Transverse colon (tissue), 4 donors: ENCODE results near the gene EPB42. TPM values are rescaled to one million over a fixed set of nuclear protein-coding genes. Genes with fewer than 3 reads are reported as not detected.

ENCODE experiments used
- DNase-seq: peaks from one replicate; pipeline ENCODE4 v3.0.0-alpha.2; 2019
- H3K27ac ChIP-seq, 4 donors: fragments of 200-600 bp; sonication (generic); 2 replicates each; pipeline ENCODE4 v1.5.1; 2016 to 2018; ENCODE audit warnings: inconsistent platforms in 4 of 4
- H3K27me3 ChIP-seq: fragments of 200-600 bp; sonication (generic); 2 replicates; pipeline ENCODE4 v1.5.1; 2017; ENCODE audit warnings: inconsistent platforms
- H3K36me3 ChIP-seq, 4 donors: fragments of 200-600 bp; sonication (generic); 2 replicates each; pipeline ENCODE4 v1.5.1; 2017 to 2019; ENCODE audit warnings: inconsistent platforms in 4 of 4
- H3K4me1 ChIP-seq, 4 donors: fragments of 200-600 bp; sonication (generic); 2 replicates each; pipeline ENCODE4 v1.5.1; 2017 to 2020; ENCODE audit warnings: inconsistent platforms in 4 of 4
- H3K4me3 ChIP-seq, 4 donors: fragments of 200-600 bp; sonication (generic); 1 replicate in 1 of 4; 2 replicates in 3 of 4; pipeline versions ENCODE4 v1.5.1 to v1.6.1; 2017 to 2019; ENCODE audit warnings: inconsistent platforms in 4 of 4
- H3K9me3 ChIP-seq, 2 donors: fragments of 200-600 bp; sonication (generic); 2 replicates each; pipeline ENCODE4 v1.5.1; 2017 to 2019; ENCODE audit warnings: inconsistent platforms in 2 of 2
- EP300 ChIP-seq: sonication (generic); formaldehyde crosslinking; IDR thresholded peaks from one replicate; pipeline ENCODE4 v1.6.1; 2017; ENCODE audit warnings: antibody characterized with exemption, low read depth
- POLR2A ChIP-seq: fragments of 450-650 bp; IDR thresholded peaks from one replicate; pipeline ENCODE4 v1.6.1; 2016; ENCODE audit warnings: antibody characterized with exemption, mild to moderate bottlenecking, moderate library complexity
- POLR2AphosphoS5 ChIP-seq, 3 donors: sonication (generic); formaldehyde crosslinking; IDR thresholded peaks; one replicate each; pipeline ENCODE4 v1.6.1; 2016; ENCODE audit warnings: antibody characterized with exemption in 3 of 3
- WGBS, 2 donors: methylation state at CpG; one replicate each; pipeline ENCODE4 v1.1.5; 2018; ENCODE audit warnings: low coverage in 1 of 2; 5-methylcytosine and 5-hydroxymethylcytosine counted together
- in situ Hi-C, 4 donors: fragments of 200-750 bp; cut with MboI; loops; one replicate each; pipeline versions ENCODE4 v1.15.0 to v1.15.1; 2017; ENCODE audit warnings: low sequenced_read_pairs in 3 of 4, low pct_ligation_motif_present in 1 of 4, low pct_unique_long_range_greater_than_20kb in 1 of 4
- intact Hi-C: fragments of 100-400 bp; cut with DNase I; formaldehyde crosslinking; loops from one replicate; pipeline ENCODE4 v1.15.1; 2023; ENCODE audit warnings: low total_unique reads
- total RNA-seq, 4 donors: library from RNA; depleted of rRNA; stranded (reverse); fragments of >200 nt; gene quantifications; one replicate each; pipeline ENCODE4 v1.1.0, GENCODE V29; 2016
- TF ChIP-seq, protein P1 (sequence below), 5 experiments: fragments of 200-600 bp in 3 of 5; fragments of 450-650 bp in 2 of 5; sonication (generic) in 3 of 5; IDR thresholded peaks; 1 replicate in 2 of 5; 2 replicates in 3 of 5; pipeline ENCODE4 v1.5.1; 2016 to 2017; ENCODE audit warnings: antibody characterized with exemption in 5 of 5, inconsistent platforms in 3 of 5, mild to moderate bottlenecking in 2 of 5, moderate library complexity in 1 of 5

Gene EPB42
- total RNA-seq, 4 donors from 2014 or later = not detected

DNA sequence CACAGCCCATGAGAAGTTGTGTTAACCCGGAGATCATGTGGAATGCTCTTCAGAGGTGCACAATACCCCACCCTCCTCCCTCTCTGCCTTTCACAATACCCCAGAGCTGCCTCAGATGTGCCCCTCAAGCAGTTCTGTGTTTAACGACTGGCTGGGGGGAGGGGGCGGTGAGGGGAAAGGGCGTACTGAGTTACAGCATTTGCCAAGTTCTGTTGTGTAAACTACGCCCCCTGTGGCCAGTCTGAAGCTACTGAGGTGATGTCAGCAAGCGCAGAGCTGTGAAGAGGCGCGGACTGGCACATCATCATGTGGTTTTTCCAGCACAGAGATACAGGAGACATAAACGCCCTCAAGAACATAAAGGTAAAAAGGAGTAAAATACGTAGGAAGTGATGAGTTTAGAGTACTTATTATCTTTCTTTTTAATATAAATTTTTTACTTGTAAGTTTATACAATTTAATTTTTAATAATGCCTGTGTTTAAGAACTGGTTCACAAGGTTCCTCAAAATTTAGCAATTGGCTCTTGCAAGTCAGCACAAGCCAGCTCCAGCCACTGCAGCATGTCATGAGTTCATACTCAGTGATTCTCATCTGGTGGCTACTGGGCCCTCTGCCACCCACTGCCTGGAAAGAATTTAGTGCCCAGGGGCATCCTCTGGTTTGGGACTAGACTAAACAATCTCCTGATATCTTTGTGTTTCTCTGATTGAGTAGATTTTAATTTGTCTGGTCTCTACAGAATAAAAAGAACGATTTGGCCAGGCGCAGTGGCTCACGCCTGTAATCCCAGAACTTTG, 1.7 kb downstream of the EPB42 start:
- TF ChIP-seq POLR2AphosphoS5 (IDR thresholded peaks at IDR 0.05) (no peak), EP300 (no peak), POLR2A (no peak)
- TF ChIP-seq, protein P1, sequence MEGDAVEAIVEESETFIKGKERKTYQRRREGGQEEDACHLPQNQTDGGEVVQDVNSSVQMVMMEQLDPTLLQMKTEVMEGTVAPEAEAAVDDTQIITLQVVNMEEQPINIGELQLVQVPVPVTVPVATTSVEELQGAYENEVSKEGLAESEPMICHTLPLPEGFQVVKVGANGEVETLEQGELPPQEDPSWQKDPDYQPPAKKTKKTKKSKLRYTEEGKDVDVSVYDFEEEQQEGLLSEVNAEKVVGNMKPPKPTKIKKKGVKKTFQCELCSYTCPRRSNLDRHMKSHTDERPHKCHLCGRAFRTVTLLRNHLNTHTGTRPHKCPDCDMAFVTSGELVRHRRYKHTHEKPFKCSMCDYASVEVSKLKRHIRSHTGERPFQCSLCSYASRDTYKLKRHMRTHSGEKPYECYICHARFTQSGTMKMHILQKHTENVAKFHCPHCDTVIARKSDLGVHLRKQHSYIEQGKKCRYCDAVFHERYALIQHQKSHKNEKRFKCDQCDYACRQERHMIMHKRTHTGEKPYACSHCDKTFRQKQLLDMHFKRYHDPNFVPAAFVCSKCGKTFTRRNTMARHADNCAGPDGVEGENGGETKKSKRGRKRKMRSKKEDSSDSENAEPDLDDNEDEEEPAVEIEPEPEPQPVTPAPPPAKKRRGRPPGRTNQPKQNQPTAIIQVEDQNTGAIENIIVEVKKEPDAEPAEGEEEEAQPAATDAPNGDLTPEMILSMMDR (IDR thresholded peaks at IDR 0.05) = no peak
- Histone ChIP-seq H3K9me3 (no peaks in the 10 kb centered on the region), H3K4me3 (no peak overlapping the region), H3K27ac (no peak overlapping the region), H3K27me3 (no peaks in the 10 kb centered on the region), H3K36me3 (no peaks in the 10 kb centered on the region), H3K4me1 (no peaks in the 10 kb centered on the region)
- 59 to 70% methylated on average over 6 to 13 of the region's 13 CpGs for WGBS, 2 donors
- in situ Hi-C loops = no loop called here
- no peak for DNase-seq
- intact Hi-C loops = no loop called here

DNA sequence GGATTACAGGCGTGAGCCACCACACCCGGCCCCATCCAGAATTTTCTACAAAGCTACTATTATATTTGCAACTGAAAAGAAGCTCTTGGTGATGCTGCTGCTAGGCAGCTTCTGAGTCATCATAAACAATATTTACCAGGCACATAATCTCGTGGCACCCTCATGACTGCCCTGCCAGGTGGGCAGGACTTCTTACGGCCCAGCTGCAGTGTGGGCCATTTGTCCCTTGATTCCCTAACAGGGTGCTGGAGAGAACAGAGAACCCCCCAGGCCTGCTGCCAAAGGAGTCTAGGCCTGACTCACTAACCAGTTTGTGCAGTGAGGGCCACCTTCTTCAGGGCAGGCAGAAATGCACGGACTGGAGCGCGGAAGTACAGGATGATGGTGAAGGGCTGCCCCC, 4.9 kb downstream of the EPB42 start:
- no peak for TF ChIP-seq EP300
- TF ChIP-seq POLR2AphosphoS5 (IDR thresholded peaks at IDR 0.05) = no peak
- TF ChIP-seq, protein P1 (IDR thresholded peaks at IDR 0.05) = no peak
- TF ChIP-seq POLR2A = no peak
- DNase-seq = no peak
- Histone ChIP-seq H3K27me3 (no peaks in the 10 kb centered on the region), H3K36me3 (no peaks in the 10 kb centered on the region), H3K9me3 (no peaks in the 10 kb centered on the region), H3K27ac (no peak overlapping the region), H3K4me1 (no peaks in the 10 kb centered on the region), H3K4me3 (no peak overlapping the region)
- in situ Hi-C loops (no loop called here), intact Hi-C loops (no loop called here)
- 65% methylated on average over 7 of the region's 7 CpGs; no CpG with 5 or more reads in 1 of the 2 donors for WGBS, 2 donors

DNA sequence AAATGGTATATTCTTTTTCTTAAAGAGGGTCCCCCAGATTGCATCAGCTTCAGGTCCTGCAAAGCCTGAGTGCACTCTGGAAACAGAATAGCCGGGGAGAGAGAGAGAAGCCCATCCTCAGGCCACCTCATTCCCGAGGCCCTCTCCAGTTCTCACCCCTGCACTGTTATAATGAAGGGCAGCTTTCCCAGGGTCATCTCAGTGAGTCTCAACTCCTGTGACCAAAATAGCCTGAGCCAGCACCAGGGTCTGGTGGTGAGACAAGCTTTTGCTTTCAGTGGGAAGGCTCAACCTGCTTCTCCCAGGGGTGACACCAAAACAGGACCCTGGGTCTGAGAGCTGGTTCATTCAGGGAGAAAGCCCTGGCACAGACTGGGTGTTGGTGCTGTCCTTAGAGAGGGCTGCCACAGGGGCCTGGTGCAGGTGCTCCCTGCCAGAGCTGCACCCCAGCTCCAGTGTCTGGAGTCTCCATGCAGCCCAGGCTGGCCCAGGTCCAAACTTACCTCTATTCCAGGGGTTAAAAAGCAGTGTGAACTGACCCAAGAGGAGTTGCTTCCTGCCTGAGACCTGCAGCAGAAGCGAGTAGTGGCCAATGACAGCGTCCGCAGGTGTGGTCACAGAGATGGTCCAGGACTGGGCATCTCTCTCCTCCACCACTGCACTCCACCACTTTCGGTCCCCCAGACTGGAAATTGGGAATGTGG, 6.1 kb downstream of the EPB42 start:
- Histone ChIP-seq H3K4me1 (no peaks in the 10 kb centered on the region), H3K9me3 (no peaks in the 10 kb centered on the region), H3K27ac (no peak overlapping the region), H3K36me3 (no peaks in the 10 kb centered on the region), H3K4me3 (no peak overlapping the region), H3K27me3 (peaks cover 10% of the 10 kb centered on the region)
- WGBS, 2 donors = 80% methylated on average over 6 of the region's 6 CpGs; no CpG with 5 or more reads in 1 of the 2 donors
- intact Hi-C loops = no loop called here
- TF ChIP-seq EP300 = no peak
- TF ChIP-seq POLR2A = no peak
- TF ChIP-seq, protein P1 (IDR thresholded peaks at IDR 0.05) = no peak
- TF ChIP-seq POLR2AphosphoS5 (IDR thresholded peaks at IDR 0.05) = no peak
- in situ Hi-C loops = no loop called here
- DNase-seq = no peak

DNA sequence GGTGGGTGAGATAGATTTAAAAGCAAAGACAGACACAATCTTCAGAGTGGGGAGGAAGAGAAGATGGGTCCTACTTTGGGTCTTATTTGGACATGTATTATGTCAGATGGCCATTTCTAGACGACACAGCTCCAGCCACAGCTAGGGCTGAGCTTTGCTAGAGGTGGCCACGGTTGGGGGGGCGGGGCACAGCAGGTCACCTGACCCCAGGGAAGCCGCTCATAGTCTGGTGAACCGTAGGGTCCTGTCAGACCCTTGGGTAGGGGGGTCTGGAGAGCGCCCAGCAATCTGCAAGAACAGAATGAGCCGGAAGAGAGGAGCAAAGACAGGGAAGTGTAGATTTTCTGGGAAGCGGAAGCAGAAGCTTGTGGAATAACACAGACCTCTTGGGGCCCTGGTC, 6.6 kb downstream of the EPB42 start:
- WGBS, 2 donors = 78 to 80% methylated on average over 2 to 8 of the region's 8 CpGs
- intact Hi-C loops = no loop called here

More for the DNA sequence above, 6.6 kb downstream of the EPB42 start:
- no peaks in the 10 kb centered on the region for H3K4me1 ChIP-seq
- TF ChIP-seq, protein P1 (IDR thresholded peaks at IDR 0.05) = no peak
- TF ChIP-seq EP300 = no peak
- TF ChIP-seq POLR2AphosphoS5 (IDR thresholded peaks at IDR 0.05) = no peak
- no peak for TF ChIP-seq POLR2A
- H3K36me3 ChIP-seq = no peaks in the 10 kb centered on the region
- no peak for DNase-seq
- no peak overlapping the region for H3K27ac ChIP-seq
- no peaks in the 10 kb centered on the region for H3K9me3 ChIP-seq
- no peak overlapping the region for H3K4me3 ChIP-seq
- peaks cover 13% of the 10 kb centered on the region for H3K27me3 ChIP-seq
- in situ Hi-C loops = no loop called here
